ENCODE results near the gene DVL2.

- TF ChIP-seq, protein P1, sequence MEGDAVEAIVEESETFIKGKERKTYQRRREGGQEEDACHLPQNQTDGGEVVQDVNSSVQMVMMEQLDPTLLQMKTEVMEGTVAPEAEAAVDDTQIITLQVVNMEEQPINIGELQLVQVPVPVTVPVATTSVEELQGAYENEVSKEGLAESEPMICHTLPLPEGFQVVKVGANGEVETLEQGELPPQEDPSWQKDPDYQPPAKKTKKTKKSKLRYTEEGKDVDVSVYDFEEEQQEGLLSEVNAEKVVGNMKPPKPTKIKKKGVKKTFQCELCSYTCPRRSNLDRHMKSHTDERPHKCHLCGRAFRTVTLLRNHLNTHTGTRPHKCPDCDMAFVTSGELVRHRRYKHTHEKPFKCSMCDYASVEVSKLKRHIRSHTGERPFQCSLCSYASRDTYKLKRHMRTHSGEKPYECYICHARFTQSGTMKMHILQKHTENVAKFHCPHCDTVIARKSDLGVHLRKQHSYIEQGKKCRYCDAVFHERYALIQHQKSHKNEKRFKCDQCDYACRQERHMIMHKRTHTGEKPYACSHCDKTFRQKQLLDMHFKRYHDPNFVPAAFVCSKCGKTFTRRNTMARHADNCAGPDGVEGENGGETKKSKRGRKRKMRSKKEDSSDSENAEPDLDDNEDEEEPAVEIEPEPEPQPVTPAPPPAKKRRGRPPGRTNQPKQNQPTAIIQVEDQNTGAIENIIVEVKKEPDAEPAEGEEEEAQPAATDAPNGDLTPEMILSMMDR (IDR thresholded peaks at IDR 0.05) = no peak
- no peak for TF ChIP-seq POLR2A (IDR thresholded peaks at IDR 0.05)
- no peak for TF ChIP-seq POLR2AphosphoS5 (IDR thresholded peaks at IDR 0.05)
Measured at GRCh38 chr17:7254511-7254910, 20.2 kb upstream of the DVL2 start.

Data from prostate gland (tissue), 2 donors.